HepG2 (cell line): ENCODE data around the gene PDZD7. TPM values are rescaled to one million over a fixed set of nuclear protein-coding genes. Genes with fewer than 3 reads are reported as not detected.

Experiments
- CBX5 ChIP-seq: sonication (generic); formaldehyde crosslinking; IDR thresholded peaks from 2 replicates; pipeline ENCODE4 v1.4.0; 2020; ENCODE audit warnings: missing genetic modification reagents, borderline replicate concordance
- FOXA3 ChIP-seq: IDR thresholded peaks from 2 replicates; pipeline ENCODE4 v1.6.1; 2016; ENCODE audit warnings: missing genetic modification reagents, missing compliant biosample characterization
- FOXK2 ChIP-seq: fragments of 450-650 bp; IDR thresholded peaks from 2 replicates; pipeline ENCODE4 v1.6.1; 2016
- HDAC1 ChIP-seq: sonication (generic); formaldehyde crosslinking; IDR thresholded peaks from 2 replicates; pipeline ENCODE4 v1.5.1; 2020; ENCODE audit warnings: mild to moderate bottlenecking, missing genetic modification reagents
- HNF1A ChIP-seq, 2 experiments: sonication (generic) in 1 of 2; formaldehyde crosslinking in 1 of 2; IDR thresholded peaks; 2 replicates each; pipeline versions ENCODE4 v1.4.0 to v1.6.1; 2016 to 2020; ENCODE audit warnings: borderline replicate concordance in 1 of 2, low read depth in 1 of 2, mild to moderate bottlenecking in 1 of 2, missing genetic modification reagents in 1 of 2
- HNRNPL ChIP-seq: fragments of 200-400 bp; formaldehyde crosslinking; IDR thresholded peaks from 2 replicates; pipeline ENCODE4 v1.6.1; 2017; ENCODE audit warnings: mild to moderate bottlenecking, low read depth, low read length
- IKZF4 ChIP-seq: sonication (generic); formaldehyde crosslinking; IDR thresholded peaks from 2 replicates; pipeline ENCODE4 v1.5.1; 2020; ENCODE audit warnings: borderline replicate concordance, mild to moderate bottlenecking, low read depth, missing genetic modification reagents; ENCODE audit errors: not compliant biosample characterization
- MAF1 ChIP-seq: sonication (generic); formaldehyde crosslinking; IDR thresholded peaks from 2 replicates; pipeline ENCODE4 v1.5.0; 2020; ENCODE audit warnings: missing genetic modification reagents, borderline replicate concordance
- MIXL1 ChIP-seq: IDR thresholded peaks from 2 replicates; pipeline ENCODE4 v1.6.1; 2016
- NFE2L2 ChIP-seq: fragments of 150-350 bp; IDR thresholded peaks from 2 replicates; pipeline ENCODE4 v1.6.1; 2014; ENCODE audit warnings: low read length
- PAX8 ChIP-seq: sonication (generic); formaldehyde crosslinking; IDR thresholded peaks from 2 replicates; pipeline ENCODE4 v1.8.0; 2022; ENCODE audit warnings: mild to moderate bottlenecking, missing genetic modification reagents, borderline replicate concordance
- PHB2 ChIP-seq: fragments of 450-650 bp; IDR thresholded peaks from 2 replicates; pipeline ENCODE4 v1.6.1; 2018; ENCODE audit not compliant: partially characterized antibody
- SMAD9 ChIP-seq: sonication (generic); formaldehyde crosslinking; IDR thresholded peaks from 2 replicates; pipeline ENCODE4 v1.5.1; 2020; ENCODE audit warnings: mild to moderate bottlenecking, missing genetic modification reagents
- SMARCE1 ChIP-seq: fragments of 450-650 bp; IDR thresholded peaks from 2 replicates; pipeline ENCODE4 v1.6.1; 2017; ENCODE audit warnings: borderline replicate concordance
- ZBTB20 ChIP-seq: sonication (generic); formaldehyde crosslinking; IDR thresholded peaks from 2 replicates; pipeline ENCODE4 v1.8.1; 2023; ENCODE audit warnings: missing genetic modification reagents, low read depth, mild to moderate bottlenecking, borderline replicate concordance
- ZMYM2 ChIP-seq: sonication (generic); formaldehyde crosslinking; IDR thresholded peaks from 2 replicates; pipeline ENCODE4 v1.8.0; 2022; ENCODE audit warnings: mild to moderate bottlenecking, missing genetic modification reagents
- ZNF260 ChIP-seq: sonication (generic); formaldehyde crosslinking; IDR thresholded peaks from 2 replicates; pipeline ENCODE4 v1.4.0; 2020; ENCODE audit warnings: missing genetic modification reagents, low read depth, mild to moderate bottlenecking, borderline replicate concordance
- ZNF512 ChIP-seq: sonication (generic); formaldehyde crosslinking; IDR thresholded peaks from 2 replicates; pipeline ENCODE4 v1.4.0; 2020; ENCODE audit warnings: mild to moderate bottlenecking, missing genetic modification reagents
- ZNF75D ChIP-seq: sonication (generic); formaldehyde crosslinking; IDR thresholded peaks from 2 replicates; pipeline ENCODE4 v1.8.1; 2023; ENCODE audit warnings: missing genetic modification reagents, mild to moderate bottlenecking, borderline replicate concordance
- ZNF790 ChIP-seq: sonication (generic); formaldehyde crosslinking; IDR thresholded peaks from 2 replicates; pipeline ENCODE4 v1.8.0; 2022; ENCODE audit warnings: missing genetic modification reagents, mild to moderate bottlenecking, borderline replicate concordance
- ZNF83 ChIP-seq: sonication (generic); formaldehyde crosslinking; IDR thresholded peaks from 2 replicates; pipeline ENCODE4 v1.4.0; 2020; ENCODE audit warnings: missing genetic modification reagents, mild to moderate bottlenecking, borderline replicate concordance
- polyA plus RNA-seq, 8 experiments: library from polyadenylated mRNA; depleted of rRNA in 3 of 8; stranded (reverse) in 7 of 8; unstranded in 1 of 8; fragments of >200 nt; fragmentation: Illumina TruSeq in 4 of 8; extraction: Trizol in 4 of 8; gene quantifications; 2 replicates each; pipeline versions ENCODE4 v1.2.1 to v1.2.3, GENCODE V29; 2011 to 2016; ENCODE audit warnings: low read depth in 4 of 8, missing spikeins in 1 of 8, mixed read lengths in 1 of 8; ENCODE audit not compliant: insufficient read depth in 1 of 8
- total RNA-seq, 5 experiments: library from RNA; depleted of rRNA; stranded (reverse); fragments of >200 nt; fragmentation: Illumina TruSeq; extraction: Trizol; gene quantifications; 2 replicates each; pipeline ENCODE4 v1.2.3, GENCODE V29; 2016; ENCODE audit warnings: low read depth in 1 of 5
- TF ChIP-seq, protein P1 (sequence below): sonication (generic); formaldehyde crosslinking; IDR thresholded peaks from 2 replicates; pipeline ENCODE4 v1.4.0; 2020; ENCODE audit warnings: mild to moderate bottlenecking, missing genetic modification reagents
- TF ChIP-seq, protein P2 (sequence below): fragments of 450-650 bp; IDR thresholded peaks from 2 replicates; pipeline ENCODE4 v1.6.1; 2016

Gene PDZD7
- total and polyA plus RNA-seq, 2 of the 13 experiments (the other 11 are each of a cell fraction or from before 2014, with no cell fraction given), result 0.58 to 0.73 TPM

DNA sequence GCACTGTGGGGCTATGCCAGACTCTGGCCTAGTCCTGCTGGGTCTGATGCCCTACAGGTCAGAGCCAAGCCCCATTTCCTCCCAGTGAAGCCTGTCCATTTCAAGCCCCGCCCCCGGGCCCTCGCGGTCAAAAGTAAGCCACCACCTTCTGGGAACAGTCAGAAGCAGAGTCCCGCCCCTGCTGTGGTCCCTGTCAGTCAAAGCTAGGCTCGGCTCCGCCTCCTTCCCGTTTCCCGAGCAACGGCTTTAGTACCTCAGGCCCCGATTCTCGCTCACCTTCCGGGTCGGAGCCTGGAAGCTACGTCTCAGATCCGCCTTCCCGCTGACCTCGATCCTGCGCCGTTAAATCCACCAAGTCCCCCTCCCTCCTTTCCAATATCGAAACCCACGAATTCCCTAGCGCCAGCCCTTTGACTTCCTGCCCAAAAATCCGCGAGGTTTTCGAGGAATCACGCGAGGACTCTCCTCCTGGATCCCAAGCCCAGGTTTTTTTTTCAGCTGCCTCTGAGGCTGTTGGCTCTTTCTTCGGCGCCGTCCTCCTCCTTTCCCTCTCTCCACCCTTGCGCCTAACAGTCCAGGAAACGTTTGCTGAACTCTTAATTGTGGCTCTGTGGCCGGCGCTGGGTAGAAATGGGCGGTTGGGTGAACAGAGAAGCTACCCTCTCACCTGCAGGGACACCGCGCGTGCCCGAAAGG, 11.9 kb upstream of the PDZD7 start (continued):
- no peak for TF ChIP-seq ZNF512 (CRISPR knock-in tag)
- TF ChIP-seq, protein P1, sequence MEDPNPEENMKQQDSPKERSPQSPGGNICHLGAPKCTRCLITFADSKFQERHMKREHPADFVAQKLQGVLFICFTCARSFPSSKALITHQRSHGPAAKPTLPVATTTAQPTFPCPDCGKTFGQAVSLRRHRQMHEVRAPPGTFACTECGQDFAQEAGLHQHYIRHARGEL (CRISPR knock-in tag), result no peak
- TF ChIP-seq CBX5 (CRISPR knock-in tag), result no peak
- TF ChIP-seq FOXA3 (CRISPR knock-in tag), result no peak
- no peak for TF ChIP-seq PAX8 (CRISPR knock-in tag)
- TF ChIP-seq FOXK2, result no peak
- no peak for TF ChIP-seq ZBTB20 (CRISPR knock-in tag)
- TF ChIP-seq SMARCE1, result no peak
- no peak for TF ChIP-seq ZNF260 (CRISPR knock-in tag)
- TF ChIP-seq HNRNPL, result 0 out of 2 replicates have a peak, but pooled peaks have one; percentile 37
- TF ChIP-seq IKZF4, result no peak
- no peak for TF ChIP-seq NFE2L2
- TF ChIP-seq SMAD9 (CRISPR knock-in tag), result no peak
- TF ChIP-seq, protein P2, sequence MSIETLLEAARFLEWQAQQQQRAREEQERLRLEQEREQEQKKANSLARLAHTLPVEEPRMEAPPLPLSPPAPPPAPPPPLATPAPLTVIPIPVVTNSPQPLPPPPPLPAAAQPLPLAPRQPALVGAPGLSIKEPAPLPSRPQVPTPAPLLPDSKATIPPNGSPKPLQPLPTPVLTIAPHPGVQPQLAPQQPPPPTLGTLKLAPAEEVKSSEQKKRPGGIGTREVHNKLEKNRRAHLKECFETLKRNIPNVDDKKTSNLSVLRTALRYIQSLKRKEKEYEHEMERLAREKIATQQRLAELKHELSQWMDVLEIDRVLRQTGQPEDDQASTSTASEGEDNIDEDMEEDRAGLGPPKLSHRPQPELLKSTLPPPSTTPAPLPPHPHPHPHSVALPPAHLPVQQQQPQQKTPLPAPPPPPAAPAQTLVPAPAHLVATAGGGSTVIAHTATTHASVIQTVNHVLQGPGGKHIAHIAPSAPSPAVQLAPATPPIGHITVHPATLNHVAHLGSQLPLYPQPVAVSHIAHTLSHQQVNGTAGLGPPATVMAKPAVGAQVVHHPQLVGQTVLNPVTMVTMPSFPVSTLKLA, result no peak
- TF ChIP-seq MAF1 (CRISPR knock-in tag), result no peak
- TF ChIP-seq ZNF75D (CRISPR knock-in tag), result no peak
- TF ChIP-seq ZNF83 (CRISPR knock-in tag), result no peak
- TF ChIP-seq MIXL1 (CRISPR knock-in tag), result no peak
- TF ChIP-seq HDAC1 (CRISPR knock-in tag), result peak; percentile 77
- TF ChIP-seq PHB2, result no peak
- TF ChIP-seq ZNF790 (CRISPR knock-in tag), result no peak
- TF ChIP-seq HNF1A (IDR thresholded peaks at IDR 0.05; ENCODE audit: low read depth), result peak; percentile 28; the same call in 1 of the 2 replicates
- 0 out of 2 replicates have a peak, but pooled peaks have one; percentile 37 for TF ChIP-seq HNF1A (CRISPR knock-in tag; IDR thresholded peaks at IDR 0.05; ENCODE audit: borderline replicate concordance)
- TF ChIP-seq ZMYM2 (CRISPR knock-in tag), result 0 out of 2 replicates have a peak, but pooled peaks have one; percentile 20
